Nephron (organoid): ENCODE measurements around the gene IDUA.
"Not testable (repeated sequence)": the region's sequence is repeated elsewhere in the genome, so short reads cannot be mapped to it uniquely, and the experiment has no call there.

ENCODE experiments used
- H3K27ac Mint-ChIP-seq, 3 experiments: 2 replicates each; pipeline ENCODE4 v1.8.0; 2020; ENCODE audit warnings: mixed read lengths in 3 of 3, mild to moderate bottlenecking in 2 of 3, moderate library complexity in 1 of 3
- H3K27me3 Mint-ChIP-seq: 2 replicates; pipeline ENCODE4 v1.8.0; 2021; ENCODE audit warnings: low read depth, mild to moderate bottlenecking, moderate library complexity, mixed read lengths
- H3K36me3 Mint-ChIP-seq: 2 replicates; pipeline ENCODE4 v1.8.0; 2020; ENCODE audit warnings: low read depth, mixed read lengths
- H3K4me1 Mint-ChIP-seq: 2 replicates; pipeline ENCODE4 v1.8.0; 2020; ENCODE audit warnings: mixed read lengths
- H3K4me3 Mint-ChIP-seq, 3 experiments: 2 replicates each; pipeline ENCODE4 v1.8.0; 2020; ENCODE audit warnings: mild to moderate bottlenecking in 3 of 3, mixed read lengths in 3 of 3, moderate library complexity in 2 of 3
- H3K9me3 Mint-ChIP-seq: 2 replicates; pipeline ENCODE4 v1.8.0; 2020; ENCODE audit warnings: mixed read lengths
- CTCF ChIP-seq, 3 experiments: fragments of 200-600 bp; sonication (generic); IDR thresholded peaks; one replicate each; pipeline ENCODE4 v1.5.0; 2021; ENCODE audit warnings: antibody characterized with exemption in 3 of 3; ENCODE audit not compliant: unreplicated experiment in 3 of 3

Gene IDUA

DNA sequence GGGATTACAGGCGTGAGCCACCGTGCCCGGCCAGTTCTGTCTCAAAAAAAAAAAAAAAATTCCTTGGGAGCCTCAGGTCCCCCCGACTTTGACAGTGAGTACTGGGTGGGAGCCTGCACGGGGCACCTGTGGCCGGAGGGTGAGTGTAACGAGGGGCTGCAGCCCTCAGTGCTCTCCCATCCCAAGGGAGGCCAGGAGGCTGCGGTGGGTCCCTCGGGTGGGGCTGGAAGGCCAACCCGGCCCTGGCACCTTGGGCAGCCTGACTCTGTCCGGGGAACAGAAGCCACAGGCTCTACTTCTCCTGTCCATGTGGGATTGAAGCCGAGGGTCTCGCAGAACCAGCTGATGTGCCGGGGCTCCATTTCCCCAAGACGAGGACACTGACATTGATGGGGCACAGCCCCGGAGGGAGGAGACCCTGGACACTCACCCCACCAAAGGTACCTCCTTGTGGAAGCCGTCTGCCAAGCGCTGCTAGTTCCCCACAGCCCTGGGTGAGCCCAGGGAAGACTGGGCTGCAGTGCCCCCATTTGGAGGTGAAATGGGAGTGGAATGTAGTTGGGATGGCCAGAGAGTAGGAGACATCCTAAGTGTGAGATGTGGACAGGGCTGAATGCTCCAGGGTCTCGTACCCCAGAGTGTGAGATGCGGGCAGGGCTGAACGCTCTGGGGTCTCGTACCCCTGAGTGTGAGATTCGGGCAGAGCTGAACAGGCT is 8.6 kb downstream of the IDUA start:
- TF ChIP-seq CTCF (IDR thresholded peaks at IDR 0.05; ENCODE audit: unreplicated experiment in 3 of 3), result no peak
- Mint-ChIP-seq H3K4me3 (peak overlapping the region in 2 of 3 experiments; percentile 54 to 71), H3K4me1 (peaks cover 5% of the 10 kb centered on the region), H3K36me3 (no peaks in the 10 kb centered on the region), H3K9me3 (no peaks in the 10 kb centered on the region), H3K27me3 (peaks cover 44% of the 10 kb centered on the region), H3K27ac (peak overlapping the region in 1 of 3 experiments; percentile 41)

DNA sequence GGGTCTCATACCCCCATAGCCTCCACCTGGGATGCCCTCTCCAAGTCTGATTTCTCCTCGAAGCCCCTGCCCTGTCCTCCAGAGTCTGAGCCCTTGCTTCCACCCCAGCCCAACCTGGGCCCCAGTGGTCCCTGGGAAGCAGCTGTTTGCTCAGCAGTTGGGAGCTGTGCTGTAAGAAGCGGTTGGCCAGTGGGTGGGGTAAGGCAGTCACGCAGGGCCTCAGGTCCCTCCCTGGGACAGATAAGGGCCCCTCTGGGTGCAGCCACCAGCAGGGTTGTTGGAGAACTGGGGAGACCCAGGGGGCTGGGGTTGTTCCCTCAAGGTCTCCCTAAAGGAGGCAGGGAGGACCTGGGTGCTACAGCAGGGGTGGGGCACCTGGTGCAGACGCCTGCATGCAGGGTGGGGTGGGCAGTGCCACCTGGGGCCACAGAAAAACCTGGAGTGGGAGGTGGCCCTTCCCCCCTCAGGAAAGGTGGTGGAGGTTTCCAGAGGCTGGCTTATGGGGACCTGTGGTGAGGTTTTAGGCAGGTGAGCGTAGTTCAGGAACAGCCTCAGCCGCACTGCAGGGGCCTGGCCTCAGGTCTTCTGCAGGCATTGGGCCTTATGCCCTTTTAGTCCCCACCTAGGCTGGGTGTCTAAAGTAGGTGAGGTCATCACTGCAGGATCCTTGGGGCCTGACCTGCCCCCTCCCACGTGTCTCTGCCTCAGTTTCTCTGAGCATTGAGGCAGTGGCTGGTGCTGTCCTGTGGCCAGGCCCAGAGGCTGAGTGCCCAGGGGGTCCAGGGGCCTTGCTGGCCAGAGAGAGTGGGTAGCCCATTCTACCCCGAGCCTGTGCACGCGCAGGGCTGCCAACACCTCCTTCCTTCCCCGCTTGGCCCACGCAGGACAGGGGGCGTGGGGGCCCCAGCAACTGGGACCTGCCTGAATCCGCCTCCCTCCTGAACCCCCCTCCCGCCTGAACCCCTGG is 9.5 kb downstream of the IDUA start:
- Mint-ChIP-seq H3K27ac (peak overlapping the region in 1 of 3 experiments; percentile 41), H3K27me3 (peaks cover 50% of the 10 kb centered on the region), H3K9me3 (no peaks in the 10 kb centered on the region), H3K4me3 (peak overlapping the region; percentile 10 to 53 (median 46)), H3K4me1 (peaks cover 5% of the 10 kb centered on the region), H3K36me3 (no peaks in the 10 kb centered on the region)
- no peak for TF ChIP-seq CTCF (IDR thresholded peaks at IDR 0.05; ENCODE audit: unreplicated experiment in 3 of 3)

DNA sequence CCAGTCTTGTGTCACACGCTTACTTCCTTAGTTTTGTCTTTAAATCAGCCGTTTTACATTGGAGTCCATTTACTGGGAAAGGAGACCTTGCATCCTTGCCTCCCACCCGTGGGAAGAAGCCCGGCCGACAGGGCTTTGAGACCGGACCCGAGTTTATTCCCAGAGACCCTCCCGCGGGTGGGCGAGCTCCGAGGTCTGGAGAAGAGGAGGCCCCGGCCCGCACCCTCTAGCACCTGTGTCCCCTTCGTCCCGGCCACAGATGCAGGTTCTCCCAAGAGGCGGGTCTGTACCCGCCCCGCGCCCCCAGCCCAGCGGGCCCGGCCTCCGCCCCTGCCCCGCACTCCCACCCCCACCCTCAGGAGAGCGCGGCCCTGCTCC is 10.1 kb downstream of the IDUA start:
- peak overlapping the region; percentile 4 to 53 (median 46) for H3K4me3 Mint-ChIP-seq
- H3K27ac Mint-ChIP-seq, result no peak overlapping the region
- TF ChIP-seq CTCF (IDR thresholded peaks at IDR 0.05; ENCODE audit: unreplicated experiment in 3 of 3), result no peak
- peaks cover 54% of the 10 kb centered on the region for H3K27me3 Mint-ChIP-seq
- peaks cover 5% of the 10 kb centered on the region for H3K4me1 Mint-ChIP-seq
- no peaks in the 10 kb centered on the region for H3K36me3 Mint-ChIP-seq
- no peaks in the 10 kb centered on the region for H3K9me3 Mint-ChIP-seq

GRCh38 chr4:997375-998071 is 10.7 kb downstream of the IDUA start:
- Mint-ChIP-seq H3K9me3 (no peaks in the 10 kb centered on the region), H3K4me1 (peaks cover 5% of the 10 kb centered on the region), H3K36me3 (no peaks in the 10 kb centered on the region), H3K4me3 (peak overlapping the region in 2 of 3 experiments; percentile 41 to 52), H3K27ac (no peak overlapping the region), H3K27me3 (peaks cover 58% of the 10 kb centered on the region)
- no peak for TF ChIP-seq CTCF (IDR thresholded peaks at IDR 0.05; ENCODE audit: unreplicated experiment in 3 of 3)

- H3K36me3 Mint-ChIP-seq, result no peaks in the 10 kb centered on the region
- TF ChIP-seq CTCF (IDR thresholded peaks at IDR 0.05; ENCODE audit: unreplicated experiment in 3 of 3), result no peak
- peaks cover 5% of the 10 kb centered on the region for H3K4me1 Mint-ChIP-seq
- H3K9me3 Mint-ChIP-seq, result no peaks in the 10 kb centered on the region
- no peak overlapping the region for H3K27ac Mint-ChIP-seq
- H3K4me3 Mint-ChIP-seq, result peak overlapping the region; percentile 41 to 53 (median 52)
- H3K27me3 Mint-ChIP-seq, result peaks cover 58% of the 10 kb centered on the region
These were observed 11.3 kb downstream of the IDUA start for GRCh38 chr4:998096-998691.

GRCh38 chr4:999240-999863 is 12.5 kb downstream of the IDUA start:
- H3K36me3 Mint-ChIP-seq, H3K27ac Mint-ChIP-seq, H3K9me3 Mint-ChIP-seq, H3K4me1 Mint-ChIP-seq: not testable (repeated sequence)
- Mint-ChIP-seq H3K4me3 (peak overlapping the region; percentile 9 to 71 (median 67)), H3K27me3 (peaks cover 69% of the 10 kb centered on the region)
